ENCODE results near the gene APBA2.

APBA2 gene

DNA sequence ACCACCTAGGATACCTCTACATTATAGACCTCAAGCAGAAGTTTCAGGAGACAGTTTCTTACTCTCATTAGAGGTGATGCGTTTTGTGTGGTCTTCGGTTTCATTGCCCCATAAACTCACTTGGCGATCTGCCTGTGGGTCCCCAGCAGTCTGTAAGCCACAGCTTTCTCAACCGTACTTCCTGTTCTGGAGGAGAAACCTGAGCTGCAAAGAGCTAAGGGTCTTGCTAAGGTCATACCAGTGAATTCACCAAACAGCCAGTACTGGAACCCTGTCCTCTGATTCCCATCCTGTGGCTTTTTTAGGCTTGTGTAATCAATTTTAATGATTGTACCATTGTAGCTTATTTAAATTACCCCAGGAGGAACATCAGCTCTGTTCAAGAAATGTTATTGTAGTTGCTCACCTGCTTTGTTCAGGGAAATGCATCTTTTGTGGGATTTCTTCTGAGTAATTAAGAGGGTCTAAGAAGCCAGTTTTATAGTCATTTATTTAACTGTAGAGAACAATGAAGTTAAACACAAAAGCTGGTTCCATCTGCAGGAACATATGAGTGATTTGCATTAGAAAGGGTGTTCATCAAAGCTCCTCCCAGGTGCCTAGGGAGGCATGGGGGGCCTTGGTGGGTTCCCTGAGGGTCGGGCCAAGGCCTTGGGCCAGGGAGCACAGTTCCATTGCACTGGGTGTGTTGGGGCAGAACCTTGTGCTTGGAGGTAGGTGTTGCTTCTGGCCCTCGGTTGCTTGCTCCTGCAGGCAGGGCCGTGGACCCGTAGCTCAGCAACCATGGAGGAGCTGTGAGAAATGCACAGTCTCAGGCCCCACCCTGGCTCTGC, 69.6 kb downstream of the APBA2 start:
- Histone ChIP-seq H3K9me3 (ENCODE audit: control insufficient read depth, insufficient read depth, low read depth, low read length) (no peaks in the 10 kb centered on the region), H3K36me3 (ENCODE audit: control insufficient read depth in 2 of 2, insufficient read depth in 1 of 2, low read length in 2 of 2) (no peaks in the 10 kb centered on the region), H3K27ac (ENCODE audit: extremely low read depth, low read depth, low read length) (peak overlapping the region; percentile 43; the same call in 1 of the 2 replicates), H3K4me1 (ENCODE audit: control insufficient read depth, insufficient read depth, low read length) (peaks cover 6% of the 10 kb centered on the region), H3K4me3 (ENCODE audit: low read depth, low read length) (no peak overlapping the region)
- CTCF ChIA-PET, result interaction anchor here (2.2 kb wide), 1 partner anchor 20 kb away, joined by 7 read pairs; no protein-coding TSS in a partner anchor
- POLR2A ChIA-PET, result interaction anchor here (0.6 kb wide), 1 partner anchor 104 kb away, joined by 4 read pairs; no protein-coding TSS in a partner anchor
- 0 out of 2 replicates have a peak, but pooled peaks have one; percentile 34 for TF ChIP-seq ZNF596 (tag by site-specific recombination; IDR thresholded peaks at IDR 0.05)
- no peak for TF ChIP-seq KLF9 (tag by site-specific recombination; IDR thresholded peaks at IDR 0.05; ENCODE audit: low read depth)
- no peak for TF ChIP-seq ZBTB11 (tag by site-specific recombination; conservative IDR thresholded peaks at IDR 0.05; ENCODE audit: low read depth)
- TF ChIP-seq ZBTB1 (tag by site-specific recombination; IDR thresholded peaks at IDR 0.05), result no peak
- TF ChIP-seq, protein P1, sequence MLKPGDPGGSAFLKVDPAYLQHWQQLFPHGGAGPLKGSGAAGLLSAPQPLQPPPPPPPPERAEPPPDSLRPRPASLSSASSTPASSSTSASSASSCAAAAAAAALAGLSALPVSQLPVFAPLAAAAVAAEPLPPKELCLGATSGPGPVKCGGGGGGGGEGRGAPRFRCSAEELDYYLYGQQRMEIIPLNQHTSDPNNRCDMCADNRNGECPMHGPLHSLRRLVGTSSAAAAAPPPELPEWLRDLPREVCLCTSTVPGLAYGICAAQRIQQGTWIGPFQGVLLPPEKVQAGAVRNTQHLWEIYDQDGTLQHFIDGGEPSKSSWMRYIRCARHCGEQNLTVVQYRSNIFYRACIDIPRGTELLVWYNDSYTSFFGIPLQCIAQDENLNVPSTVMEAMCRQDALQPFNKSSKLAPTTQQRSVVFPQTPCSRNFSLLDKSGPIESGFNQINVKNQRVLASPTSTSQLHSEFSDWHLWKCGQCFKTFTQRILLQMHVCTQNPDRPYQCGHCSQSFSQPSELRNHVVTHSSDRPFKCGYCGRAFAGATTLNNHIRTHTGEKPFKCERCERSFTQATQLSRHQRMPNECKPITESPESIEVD (tag by site-specific recombination; IDR thresholded peaks at IDR 0.05), result peak; percentile 39
- TF ChIP-seq ZFP37 (tag by site-specific recombination; IDR thresholded peaks at IDR 0.05), result no peak
- TF ChIP-seq, protein P2, sequence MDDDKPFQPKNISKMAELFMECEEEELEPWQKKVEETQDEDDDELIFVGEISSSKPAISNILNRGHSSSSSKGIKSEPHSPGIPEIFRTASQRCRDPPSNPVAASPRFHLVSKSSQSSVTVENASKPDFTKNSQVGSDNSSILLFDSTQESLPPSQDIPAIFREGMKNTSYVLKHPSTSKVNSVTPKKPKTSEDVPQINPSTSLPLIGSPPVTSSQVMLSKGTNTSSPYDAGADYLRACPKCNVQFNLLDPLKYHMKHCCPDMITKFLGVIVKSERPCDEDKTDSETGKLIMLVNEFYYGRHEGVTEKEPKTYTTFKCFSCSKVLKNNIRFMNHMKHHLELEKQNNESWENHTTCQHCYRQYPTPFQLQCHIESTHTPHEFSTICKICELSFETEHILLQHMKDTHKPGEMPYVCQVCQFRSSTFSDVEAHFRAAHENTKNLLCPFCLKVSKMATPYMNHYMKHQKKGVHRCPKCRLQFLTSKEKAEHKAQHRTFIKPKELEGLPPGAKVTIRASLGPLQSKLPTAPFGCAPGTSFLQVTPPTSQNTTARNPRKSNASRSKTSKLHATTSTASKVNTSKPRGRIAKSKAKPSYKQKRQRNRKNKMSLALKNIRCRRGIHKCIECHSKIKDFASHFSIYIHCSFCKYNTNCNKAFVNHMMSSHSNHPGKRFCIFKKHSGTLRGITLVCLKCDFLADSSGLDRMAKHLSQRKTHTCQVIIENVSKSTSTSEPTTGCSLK (tag by site-specific recombination; IDR thresholded peaks at IDR 0.05), result no peak
- no peak for TF ChIP-seq ZNF157 (tag by site-specific recombination; IDR thresholded peaks at IDR 0.05)
- no peak for TF ChIP-seq ZNF175 (tag by site-specific recombination; IDR thresholded peaks at IDR 0.05)
- 0 out of 2 replicates have a peak, but pooled peaks have one; percentile 12 for TF ChIP-seq ZNF335 (tag by site-specific recombination; conservative IDR thresholded peaks at IDR 0.05)
- 0 out of 2 replicates have a peak, but pooled peaks have one; percentile 48 for TF ChIP-seq MZF1 (tag by site-specific recombination; IDR thresholded peaks at IDR 0.05; ENCODE audit: borderline replicate concordance)
- no peak for TF ChIP-seq ZNF133 (tag by site-specific recombination; IDR thresholded peaks at IDR 0.05)
- TF ChIP-seq ZBTB21 (tag by site-specific recombination; IDR thresholded peaks at IDR 0.05), result no peak
- no peak for TF ChIP-seq ZNF629 (tag by site-specific recombination; IDR thresholded peaks at IDR 0.05)
- TF ChIP-seq, protein P3, sequence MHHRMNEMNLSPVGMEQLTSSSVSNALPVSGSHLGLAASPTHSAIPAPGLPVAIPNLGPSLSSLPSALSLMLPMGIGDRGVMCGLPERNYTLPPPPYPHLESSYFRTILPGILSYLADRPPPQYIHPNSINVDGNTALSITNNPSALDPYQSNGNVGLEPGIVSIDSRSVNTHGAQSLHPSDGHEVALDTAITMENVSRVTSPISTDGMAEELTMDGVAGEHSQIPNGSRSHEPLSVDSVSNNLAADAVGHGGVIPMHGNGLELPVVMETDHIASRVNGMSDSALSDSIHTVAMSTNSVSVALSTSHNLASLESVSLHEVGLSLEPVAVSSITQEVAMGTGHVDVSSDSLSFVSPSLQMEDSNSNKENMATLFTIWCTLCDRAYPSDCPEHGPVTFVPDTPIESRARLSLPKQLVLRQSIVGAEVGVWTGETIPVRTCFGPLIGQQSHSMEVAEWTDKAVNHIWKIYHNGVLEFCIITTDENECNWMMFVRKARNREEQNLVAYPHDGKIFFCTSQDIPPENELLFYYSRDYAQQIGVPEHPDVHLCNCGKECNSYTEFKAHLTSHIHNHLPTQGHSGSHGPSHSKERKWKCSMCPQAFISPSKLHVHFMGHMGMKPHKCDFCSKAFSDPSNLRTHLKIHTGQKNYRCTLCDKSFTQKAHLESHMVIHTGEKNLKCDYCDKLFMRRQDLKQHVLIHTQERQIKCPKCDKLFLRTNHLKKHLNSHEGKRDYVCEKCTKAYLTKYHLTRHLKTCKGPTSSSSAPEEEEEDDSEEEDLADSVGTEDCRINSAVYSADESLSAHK (tag by site-specific recombination; IDR thresholded peaks at IDR 0.05), result peak; percentile 74; the same call in 1 of the 2 replicates
- TF ChIP-seq ZNF600 (tag by site-specific recombination; IDR thresholded peaks at IDR 0.05), result 0 out of 2 replicates have a peak, but pooled peaks have one; percentile 32
- TF ChIP-seq ZNF202 (tag by site-specific recombination; IDR thresholded peaks at IDR 0.05; ENCODE audit: borderline replicate concordance), result no peak
- TF ChIP-seq KLF8 (tag by site-specific recombination; IDR thresholded peaks at IDR 0.05), result no peak
- TF ChIP-seq GLIS1 (tag by site-specific recombination; IDR thresholded peaks at IDR 0.05), result peak; percentile 89
- TF ChIP-seq FEZF1 (tag by site-specific recombination; IDR thresholded peaks at IDR 0.05), result peak; percentile 47; the same call in 1 of the 2 replicates
- TF ChIP-seq, protein P4, sequence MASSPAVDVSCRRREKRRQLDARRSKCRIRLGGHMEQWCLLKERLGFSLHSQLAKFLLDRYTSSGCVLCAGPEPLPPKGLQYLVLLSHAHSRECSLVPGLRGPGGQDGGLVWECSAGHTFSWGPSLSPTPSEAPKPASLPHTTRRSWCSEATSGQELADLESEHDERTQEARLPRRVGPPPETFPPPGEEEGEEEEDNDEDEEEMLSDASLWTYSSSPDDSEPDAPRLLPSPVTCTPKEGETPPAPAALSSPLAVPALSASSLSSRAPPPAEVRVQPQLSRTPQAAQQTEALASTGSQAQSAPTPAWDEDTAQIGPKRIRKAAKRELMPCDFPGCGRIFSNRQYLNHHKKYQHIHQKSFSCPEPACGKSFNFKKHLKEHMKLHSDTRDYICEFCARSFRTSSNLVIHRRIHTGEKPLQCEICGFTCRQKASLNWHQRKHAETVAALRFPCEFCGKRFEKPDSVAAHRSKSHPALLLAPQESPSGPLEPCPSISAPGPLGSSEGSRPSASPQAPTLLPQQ (tag by site-specific recombination; IDR thresholded peaks at IDR 0.05), result peak; percentile 90
- no peak for TF ChIP-seq YY1 (tag by site-specific recombination; IDR thresholded peaks at IDR 0.05)
- peak; percentile 20; the same call in 1 of the 2 replicates for TF ChIP-seq IKZF3 (tag by site-specific recombination; IDR thresholded peaks at IDR 0.05)
- TF ChIP-seq, protein P5, sequence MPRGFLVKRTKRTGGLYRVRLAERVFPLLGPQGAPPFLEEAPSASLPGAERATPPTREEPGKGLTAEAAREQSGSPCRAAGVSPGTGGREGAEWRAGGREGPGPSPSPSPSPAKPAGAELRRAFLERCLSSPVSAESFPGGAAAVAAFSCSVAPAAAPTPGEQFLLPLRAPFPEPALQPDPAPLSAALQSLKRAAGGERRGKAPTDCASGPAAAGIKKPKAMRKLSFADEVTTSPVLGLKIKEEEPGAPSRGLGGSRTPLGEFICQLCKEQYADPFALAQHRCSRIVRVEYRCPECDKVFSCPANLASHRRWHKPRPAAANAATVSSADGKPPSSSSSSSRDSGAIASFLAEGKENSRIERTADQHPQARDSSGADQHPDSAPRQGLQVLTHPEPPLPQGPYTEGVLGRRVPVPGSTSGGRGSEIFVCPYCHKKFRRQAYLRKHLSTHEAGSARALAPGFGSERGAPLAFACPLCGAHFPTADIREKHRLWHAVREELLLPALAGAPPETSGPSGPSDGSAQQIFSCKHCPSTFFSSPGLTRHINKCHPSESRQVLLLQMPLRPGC (tag by site-specific recombination; IDR thresholded peaks at IDR 0.05), result no peak
